ENCODE measurements around the gene SYCN. TPM values are rescaled to one million over a fixed set of nuclear protein-coding genes. Genes with fewer than 3 reads are reported as not detected.

SYCN gene
- total and polyA plus RNA-seq, 2 donors (not counting 3 experiments of a cell fraction or from before 2014, with no cell fraction given), result not detected

- CTCF ChIA-PET, result no interaction called here
- H3K27me3 ChIP-seq (ENCODE audit: control insufficient read depth in 2 of 2, insufficient read depth in 2 of 2, low read length in 2 of 2), result peaks cover 26 to 36% of the 10 kb centered on the region in 2 experiments
- no TSS peak for BruUV-seq (replicated peaks)
- POLR2A ChIA-PET, result no interaction called here
- no peak for TF ChIP-seq JUN (IDR thresholded peaks at IDR 0.05; ENCODE audit: borderline replicate concordance, insufficient read depth, insufficient read length, low read depth)
- TF ChIP-seq POLR2A (IDR thresholded peaks at IDR 0.05; ENCODE audit: low read depth, low read length), result no peak
- no peak for TF ChIP-seq CTCF (IDR thresholded peaks at IDR 0.05; ENCODE audit: extremely low read depth in 1 of 2, insufficient read depth in 1 of 2, low read depth in 1 of 2, low read length in 2 of 2)
- TF ChIP-seq MYC (IDR thresholded peaks at IDR 0.05; ENCODE audit: low read depth, low read length), result no peak
- TF ChIP-seq MAX (IDR thresholded peaks at IDR 0.05; ENCODE audit: insufficient read depth, insufficient read length), result no peak
- TF ChIP-seq FOS (IDR thresholded peaks at IDR 0.05; ENCODE audit: borderline replicate concordance, insufficient read depth, low read length), result no peak
- no peak for TF ChIP-seq POLR2AphosphoS5 (IDR thresholded peaks at IDR 0.05; ENCODE audit: insufficient read depth, low read depth, low read length)
- no peak for TF ChIP-seq EZH2 (IDR thresholded peaks at IDR 0.05; ENCODE audit: borderline replicate concordance, low read depth, low read length, severe bottlenecking)
- no peak for TF ChIP-seq GATA2 (IDR thresholded peaks at IDR 0.05; ENCODE audit: insufficient read depth, insufficient read length, low read depth, low read length)
- no peaks in the 10 kb centered on the region for H3K4me1 ChIP-seq (ENCODE audit: control insufficient read depth, extremely low read depth, insufficient read depth, low read length)
- H3K36me3 ChIP-seq (ENCODE audit: control insufficient read depth in 2 of 2, extremely low read depth in 1 of 2, insufficient read depth in 2 of 2, low read length in 2 of 2), result no peaks in the 10 kb centered on the region
- no peak overlapping the region for H3K4me3 ChIP-seq (replicated peaks in 1 of 3; ENCODE audit: insufficient read depth in 1 of 3, low read depth in 1 of 3, low read length in 3 of 3)
- H3K9me1 ChIP-seq (replicated peaks; ENCODE audit: control insufficient read depth, extremely low read depth, insufficient read depth, low read length), result no peaks in the 10 kb centered on the region
- DNase-seq (ENCODE audit: low read depth, low spot score), result no peak
- H3K27ac ChIP-seq (ENCODE audit: insufficient read depth, low read depth, low read length), result no peak overlapping the region
- no peaks in the 10 kb centered on the region for H3K79me2 ChIP-seq (ENCODE audit: control insufficient read depth, insufficient read depth, low read length)
- FAIRE-seq, result no peak
- H4K20me1 ChIP-seq (replicated peaks; ENCODE audit: control insufficient read depth, extremely low read depth, insufficient read depth, low read length), result no peaks in the 10 kb centered on the region
- dilution Hi-C loops (cut with MboI; ENCODE audit: extremely low pct_ligation_motif_present, low sequenced_read_pairs), result no loop called here
- intact Hi-C loops (cut with micrococcal nuclease), result no loop called here
- H2AFZ ChIP-seq (ENCODE audit: low read depth, low read length), result no peak overlapping the region
- H3K9ac ChIP-seq (replicated peaks; ENCODE audit: extremely low read depth, insufficient read depth, low read length), result no peak overlapping the region
- no peak overlapping the region for H3K4me2 ChIP-seq (ENCODE audit: insufficient read depth, low read length)
- no peaks in the 10 kb centered on the region for H3K9me3 ChIP-seq (replicated peaks; ENCODE audit: control insufficient read depth, insufficient read depth, low read length)
These were observed 10.3 kb downstream of the SYCN start for GRCh38 chr19:39193803-39194202.
